HEK293T (cell line): ENCODE results near the gene DLK2.

Source experiments
- ARNT ChIP-seq: fragments of 450-650 bp; IDR thresholded peaks from 2 replicates; pipeline ENCODE4 v1.6.1; 2017; ENCODE audit warnings: mild to moderate bottlenecking
- BHLHE40 ChIP-seq: fragments of 450-650 bp; IDR thresholded peaks from 2 replicates; pipeline ENCODE4 v1.6.1; 2016; ENCODE audit warnings: mild to moderate bottlenecking, moderate library complexity, borderline replicate concordance
- CTBP1 ChIP-seq: fragments of 450-650 bp; IDR thresholded peaks from 2 replicates; pipeline ENCODE4 v1.6.1; 2016; ENCODE audit warnings: borderline replicate concordance
- ELF4 ChIP-seq: fragments of 450-650 bp; IDR thresholded peaks from 2 replicates; pipeline ENCODE4 v1.6.1; 2017; ENCODE audit warnings: antibody characterized with exemption
- FOXA1 ChIP-seq: fragments of 450-650 bp; IDR thresholded peaks from 2 replicates; pipeline ENCODE4 v1.6.1; 2016; ENCODE audit warnings: mild to moderate bottlenecking
- FOXK2 ChIP-seq: fragments of 450-650 bp; IDR thresholded peaks from 2 replicates; pipeline ENCODE4 v1.6.1; 2016; ENCODE audit warnings: mild to moderate bottlenecking
- FOXM1 ChIP-seq: fragments of 450-650 bp; IDR thresholded peaks from 2 replicates; pipeline ENCODE4 v1.6.1; 2017; ENCODE audit warnings: mild to moderate bottlenecking, borderline replicate concordance
- L3MBTL2 ChIP-seq: fragments of 450-650 bp; conservative IDR thresholded peaks from 2 replicates; pipeline ENCODE4 v1.6.1; 2016; ENCODE audit warnings: mild to moderate bottlenecking
- NFRKB ChIP-seq: fragments of 450-650 bp; IDR thresholded peaks from 2 replicates; pipeline ENCODE4 v1.6.1; 2016; ENCODE audit warnings: mild to moderate bottlenecking, moderate library complexity
- PKNOX1 ChIP-seq: fragments of 450-650 bp; IDR thresholded peaks from 2 replicates; pipeline ENCODE4 v1.6.1; 2016
- SP1 ChIP-seq: fragments of 450-650 bp; IDR thresholded peaks from 2 replicates; pipeline ENCODE4 v1.6.1; 2017
- SUZ12 ChIP-seq: fragments of 450-650 bp; IDR thresholded peaks from 2 replicates; pipeline ENCODE4 v1.6.1; 2016; ENCODE audit warnings: mild to moderate bottlenecking
- TARDBP ChIP-seq: fragments of 450-650 bp; IDR thresholded peaks from 2 replicates; pipeline ENCODE4 v1.6.1; 2016
- ZNF384 ChIP-seq: fragments of 450-650 bp; IDR thresholded peaks from 2 replicates; pipeline ENCODE4 v1.6.1; 2016

DNA sequence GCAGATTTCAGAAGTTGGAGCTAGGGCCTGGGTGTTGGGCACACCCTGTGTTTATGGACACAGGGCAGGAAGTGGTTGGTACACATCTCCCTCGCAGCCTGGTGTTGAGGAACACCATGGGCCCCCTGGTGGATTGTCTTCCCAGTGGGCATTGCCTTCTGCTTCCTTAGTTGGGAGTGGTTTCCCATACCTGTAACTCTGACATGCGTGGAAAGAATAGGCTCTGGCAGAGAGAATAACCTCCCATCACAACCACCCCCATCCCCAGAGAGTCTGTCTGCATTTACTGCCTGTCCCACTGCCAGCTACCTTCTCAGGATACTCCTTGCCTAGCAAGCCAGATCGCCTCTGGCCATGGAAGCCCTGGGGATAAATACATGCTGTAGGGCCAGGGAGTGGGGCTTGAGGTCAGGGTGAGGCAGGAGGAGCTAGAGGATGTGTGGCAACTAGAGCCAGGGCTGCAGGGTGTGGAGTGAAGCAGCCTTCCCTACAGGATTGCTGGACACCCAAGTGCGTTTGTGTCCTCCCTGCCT, 40.1 kb upstream of the DLK2 start:
- TF ChIP-seq BHLHE40 (no peak), ELF4 (no peak), L3MBTL2 (no peak), SUZ12 (no peak), SP1 (no peak), FOXM1 (no peak), FOXK2 (no peak), ZNF384 (no peak), CTBP1 (no peak), TARDBP (no peak), FOXA1 (no peak), PKNOX1 (no peak), NFRKB (no peak), ARNT (no peak)
